Astrocyte (in vitro differentiated cells and primary cell): Measurements from ENCODE around the gene ADORA1.

Experiments
- EZH2 ChIP-seq: IDR thresholded peaks from 2 replicates; pipeline ENCODE4 v1.6.1; 2012; ENCODE audit warnings: mild to moderate bottlenecking, low read length, inconsistent platforms; ENCODE audit not compliant: insufficient read depth
- TF ChIP-seq, protein P1 (sequence below): IDR thresholded peaks from 2 replicates; pipeline ENCODE4 v1.5.1; 2011; ENCODE audit warnings: low read depth, mild to moderate bottlenecking, inconsistent platforms, low read length, moderate library complexity; ENCODE audit not compliant: insufficient read depth

DNA sequence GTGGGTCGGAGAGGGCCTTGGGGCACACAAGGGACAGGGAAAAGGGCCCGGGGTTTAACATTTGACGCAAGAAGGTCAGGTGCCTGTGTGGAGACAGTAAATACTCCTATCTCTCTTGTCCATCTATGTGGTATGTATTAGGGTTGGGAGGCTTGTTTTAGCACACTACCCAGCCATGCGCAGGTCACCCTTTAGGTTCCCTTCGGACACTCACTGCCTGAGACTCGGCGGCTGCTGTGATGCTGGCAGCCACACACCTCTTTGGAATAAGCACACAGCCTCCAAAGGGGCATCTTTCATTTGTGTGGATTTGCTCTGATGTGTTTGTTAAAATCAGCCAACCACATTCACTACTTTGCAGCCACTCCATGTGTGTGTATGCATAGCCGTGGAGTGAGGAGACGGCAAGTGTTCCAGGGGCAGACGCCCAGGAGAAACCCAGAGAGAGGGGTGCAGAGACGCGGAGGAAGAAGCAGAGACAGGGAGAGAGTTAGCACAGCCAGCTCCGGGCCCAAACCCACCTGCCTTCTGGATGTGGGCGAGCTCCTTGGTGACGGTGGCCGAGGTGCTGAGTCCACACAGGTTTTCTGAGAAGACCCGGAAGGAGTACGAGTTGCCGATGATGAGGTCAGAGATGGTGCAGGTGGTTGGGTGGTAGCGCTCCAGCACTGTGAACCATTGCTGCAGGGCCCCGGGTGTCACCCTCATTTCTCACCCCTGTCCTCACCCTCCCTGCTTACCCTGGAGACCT, 42.4 kb downstream of the ADORA1 start:
- TF ChIP-seq EZH2, result no peak
- TF ChIP-seq, protein P1, sequence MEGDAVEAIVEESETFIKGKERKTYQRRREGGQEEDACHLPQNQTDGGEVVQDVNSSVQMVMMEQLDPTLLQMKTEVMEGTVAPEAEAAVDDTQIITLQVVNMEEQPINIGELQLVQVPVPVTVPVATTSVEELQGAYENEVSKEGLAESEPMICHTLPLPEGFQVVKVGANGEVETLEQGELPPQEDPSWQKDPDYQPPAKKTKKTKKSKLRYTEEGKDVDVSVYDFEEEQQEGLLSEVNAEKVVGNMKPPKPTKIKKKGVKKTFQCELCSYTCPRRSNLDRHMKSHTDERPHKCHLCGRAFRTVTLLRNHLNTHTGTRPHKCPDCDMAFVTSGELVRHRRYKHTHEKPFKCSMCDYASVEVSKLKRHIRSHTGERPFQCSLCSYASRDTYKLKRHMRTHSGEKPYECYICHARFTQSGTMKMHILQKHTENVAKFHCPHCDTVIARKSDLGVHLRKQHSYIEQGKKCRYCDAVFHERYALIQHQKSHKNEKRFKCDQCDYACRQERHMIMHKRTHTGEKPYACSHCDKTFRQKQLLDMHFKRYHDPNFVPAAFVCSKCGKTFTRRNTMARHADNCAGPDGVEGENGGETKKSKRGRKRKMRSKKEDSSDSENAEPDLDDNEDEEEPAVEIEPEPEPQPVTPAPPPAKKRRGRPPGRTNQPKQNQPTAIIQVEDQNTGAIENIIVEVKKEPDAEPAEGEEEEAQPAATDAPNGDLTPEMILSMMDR, result no peak
